ENCODE measurements around the gene FAM117A. TPM values are rescaled to one million over a fixed set of nuclear protein-coding genes. Genes with fewer than 3 reads are reported as not detected.

The FAM117A gene
- total and polyA plus RNA-seq, 2 of the 4 experiments (the other 2 are of a cell fraction), result 0.72 to 3.4 TPM

- H2BK20ac ChIP-seq (ENCODE audit: low read depth, low read length), result no peak overlapping the region
- ChIA-PET POLR2A (ENCODE audit: unreplicated experiment) (interaction anchor here (0.6 kb wide), 1 partner anchor 13 kb away, joined by 4 read pairs; no protein-coding TSS in a partner anchor), CTCF (interaction anchor here (2.1 kb wide), 1 partner anchor 130 kb away, joined by 9 read pairs; no protein-coding TSS in a partner anchor)
- 79% methylated on average over 2 of the region's 8 CpGs; no CpG with 5 or more reads in 1 of the 2 experiments for WGBS, 2 experiments (ENCODE audit: extremely low coverage in 2 of 2, insufficient read length in 1 of 2)
- no peaks in the 10 kb centered on the region for H4K20me1 ChIP-seq (ENCODE audit: insufficient read depth, low read length)
- H3K23ac ChIP-seq (ENCODE audit: low read depth, low read length), result no peak overlapping the region
- no peak overlapping the region for H4K91ac ChIP-seq (ENCODE audit: insufficient read depth, low read depth, low read length)
- no TSS peak for BruUV-seq (replicated peaks)
- no peak overlapping the region for H4K8ac ChIP-seq (ENCODE audit: low read depth in 2 of 2, low read length in 2 of 2)
- intact Hi-C loops (cut with micrococcal nuclease) (no loop called here), in situ Hi-C loops (cut with MboI; ENCODE audit: low sequenced_read_pairs) (loop anchor here (5.0 to 10.0 kb wide), 2 partner anchors 128 to 295 kb away; partner anchors contain the start of gene DLX3), dilution Hi-C loops (cut with HindIII; ENCODE audit: low sequenced_read_pairs, unreplicated experiment) (no loop called here)
- H3K9me3 ChIP-seq (ENCODE audit: control insufficient read depth, insufficient read depth, low read length), result no peaks in the 10 kb centered on the region
- H2AK9ac ChIP-seq (replicated peaks; ENCODE audit: low read depth, low read length, poor library complexity), result no peak overlapping the region
- no peak overlapping the region for H2BK5ac ChIP-seq (ENCODE audit: low read depth, low read length, poor library complexity, severe bottlenecking)
- no peaks in the 10 kb centered on the region for H3K4me1 ChIP-seq (ENCODE audit: control insufficient read depth, insufficient read depth, low read length)
- H2AK5ac ChIP-seq (ENCODE audit: low read depth, low read length), result no peak overlapping the region
- no peak for TF ChIP-seq MAZ (IDR thresholded peaks at IDR 0.05; ENCODE audit: borderline replicate concordance, low read depth, low read length)
- TF ChIP-seq RAD21 (IDR thresholded peaks at IDR 0.05; ENCODE audit: low read length), result no peak
- TF ChIP-seq, protein P1, sequence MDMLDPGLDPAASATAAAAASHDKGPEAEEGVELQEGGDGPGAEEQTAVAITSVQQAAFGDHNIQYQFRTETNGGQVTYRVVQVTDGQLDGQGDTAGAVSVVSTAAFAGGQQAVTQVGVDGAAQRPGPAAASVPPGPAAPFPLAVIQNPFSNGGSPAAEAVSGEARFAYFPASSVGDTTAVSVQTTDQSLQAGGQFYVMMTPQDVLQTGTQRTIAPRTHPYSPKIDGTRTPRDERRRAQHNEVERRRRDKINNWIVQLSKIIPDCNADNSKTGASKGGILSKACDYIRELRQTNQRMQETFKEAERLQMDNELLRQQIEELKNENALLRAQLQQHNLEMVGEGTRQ (IDR thresholded peaks at IDR 0.05; ENCODE audit: low read depth, low read length), result no peak
- TF ChIP-seq POLR2A (IDR thresholded peaks at IDR 0.05; ENCODE audit: low read depth, low read length), result no peak
- TF ChIP-seq CEBPB (IDR thresholded peaks at IDR 0.05; ENCODE audit: low read depth, low read length), result no peak
- no peak for TF ChIP-seq BHLHE40 (IDR thresholded peaks at IDR 0.05; ENCODE audit: low read depth, low read length)
- TF ChIP-seq FOS (IDR thresholded peaks at IDR 0.05; ENCODE audit: low read depth, low read length), result no peak
- TF ChIP-seq ELK1 (IDR thresholded peaks at IDR 0.05; ENCODE audit: borderline replicate concordance, low read depth, low read length), result no peak
- no peak for TF ChIP-seq CHD1 (IDR thresholded peaks at IDR 0.05; ENCODE audit: low read depth, low read length)
- no peak for TF ChIP-seq MAFK (IDR thresholded peaks at IDR 0.05; ENCODE audit: low read depth, low read length)
- no peak for TF ChIP-seq MXI1 (IDR thresholded peaks at IDR 0.05; ENCODE audit: borderline replicate concordance, low read depth, low read length)
- no peak overlapping the region for H3K9ac ChIP-seq (ENCODE audit: low read depth, low read length)
- H2BK15ac ChIP-seq (ENCODE audit: low read depth, low read length), result no peak overlapping the region
- H3K27ac ChIP-seq (ENCODE audit: insufficient read depth, low read length), result no peak overlapping the region
- no peaks in the 10 kb centered on the region for H3K9me1 ChIP-seq (ENCODE audit: insufficient read depth, low read length)
- H4K5ac ChIP-seq (ENCODE audit: low read depth, low read length), result no peak overlapping the region
- no peak overlapping the region for H2AFZ ChIP-seq (replicated peaks; ENCODE audit: low read length, poor library complexity)
- H3K79me1 ChIP-seq (ENCODE audit: low read depth in 1 of 2, low read length in 2 of 2), result peaks cover 2 to 4% of the 10 kb centered on the region in 2 experiments; a peak in 3 of 4 replicates
- H3K4ac ChIP-seq (ENCODE audit: low read depth, low read length), result no peak overlapping the region
- H3K27me3 ChIP-seq (ENCODE audit: control insufficient read depth, insufficient read depth, low read length), result no peaks in the 10 kb centered on the region; the same call in 1 of the 2 replicates
- H3K36me3 ChIP-seq (ENCODE audit: control insufficient read depth, insufficient read depth, low read length), result peaks cover 44% of the 10 kb centered on the region
- H3K56ac ChIP-seq (ENCODE audit: extremely low read depth, insufficient read depth, low read length), result no peak overlapping the region
- H2BK120ac ChIP-seq (ENCODE audit: low read depth, low read length), result no peak overlapping the region
- no peak overlapping the region for H3K4me3 ChIP-seq (ENCODE audit: insufficient read depth, low read depth, low read length)
- H3K18ac ChIP-seq (ENCODE audit: low read depth, low read length), result no peak overlapping the region
- DNase-seq (no peak), ATAC-seq (ENCODE audit: low read depth) (no peak)
- H3K4me2 ChIP-seq (ENCODE audit: low read depth, low read length), result no peak overlapping the region
- no peak overlapping the region for H3K14ac ChIP-seq (replicated peaks; ENCODE audit: low read depth, low read length)
Measured at GRCh38 chr17:49699966-49700575, 63.9 kb downstream of the FAM117A start.
